ENCODE results near the gene BCL11B.

The BCL11B gene

GRCh38 chr14:99177046-99177655 is 94.8 kb downstream of the BCL11B start:
- no peak for DNase-seq

DNA sequence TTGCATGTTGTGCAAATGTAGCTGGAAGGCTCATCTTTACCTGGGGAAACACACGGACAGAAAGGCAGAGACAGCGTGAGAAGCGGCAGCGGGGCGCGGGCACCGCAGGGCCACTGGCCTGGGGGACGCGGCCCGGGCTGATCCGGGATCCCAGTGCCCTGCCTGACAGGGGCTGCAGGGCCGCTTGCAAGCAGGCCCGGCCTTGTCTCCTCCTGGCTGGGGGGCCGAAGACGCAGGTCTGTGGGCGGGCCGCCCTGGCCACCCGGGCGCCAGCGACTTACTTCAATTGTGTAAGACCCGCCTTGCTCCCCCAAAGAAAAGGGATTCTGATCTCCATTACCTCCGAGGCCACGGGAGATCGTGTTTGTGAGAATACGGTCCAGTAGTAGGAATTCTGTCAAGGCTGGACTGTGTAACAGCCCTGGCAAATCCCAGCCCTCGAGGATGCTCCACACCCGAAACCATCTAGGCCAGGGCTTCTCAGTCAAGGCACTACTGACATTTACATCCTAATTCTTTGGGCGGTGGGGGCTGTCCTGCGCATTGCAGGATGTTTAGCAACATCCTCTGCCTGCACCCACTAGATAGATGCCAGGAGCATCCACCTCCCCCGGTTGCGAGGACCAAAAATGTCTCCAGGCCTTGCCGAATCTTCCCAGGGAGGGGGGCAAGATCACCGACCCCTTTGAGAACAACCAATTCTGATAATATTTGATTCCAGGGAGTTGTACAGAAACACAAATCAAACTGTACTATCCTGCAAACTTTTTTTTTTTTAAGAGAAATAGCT is 95.6 kb downstream of the BCL11B start:
- DNase-seq, result no peak

GRCh38 chr14:99175331-99176155 is 96.5 kb downstream of the BCL11B start:
- no peak for DNase-seq

DNA sequence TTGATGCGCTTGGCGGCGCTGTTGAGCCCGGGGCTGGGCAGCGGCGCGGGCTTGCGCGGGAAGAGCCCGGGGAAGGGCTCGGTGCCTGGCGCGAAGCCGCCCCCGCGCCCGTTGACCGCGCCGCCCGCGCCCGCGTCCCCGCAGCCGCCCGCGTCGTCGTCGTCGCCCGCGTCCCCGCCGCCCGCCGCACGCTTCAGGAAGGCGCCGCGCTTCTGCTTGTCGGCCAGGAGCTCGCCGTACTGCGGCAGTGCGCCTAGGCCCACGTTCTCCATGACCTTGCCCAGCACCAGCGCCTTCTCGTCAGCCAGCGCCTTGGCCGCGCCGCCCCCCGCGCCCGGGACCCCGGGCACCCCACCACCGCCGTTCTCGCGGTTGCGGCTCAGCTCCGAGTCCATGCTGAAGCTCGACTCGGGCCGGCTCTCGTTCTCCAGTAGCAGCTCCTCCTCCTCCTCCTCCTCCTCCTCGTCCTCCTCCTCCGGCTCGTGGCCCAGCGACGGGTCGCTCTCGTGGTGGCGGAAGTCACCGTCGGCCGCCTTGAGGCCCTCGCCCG is 97.2 kb downstream of the BCL11B start:
- DNase-seq, result no peak

- DNase-seq, result no peak
Measured at GRCh38 chr14:99174081-99174769, 97.8 kb downstream of the BCL11B start.

DNA sequence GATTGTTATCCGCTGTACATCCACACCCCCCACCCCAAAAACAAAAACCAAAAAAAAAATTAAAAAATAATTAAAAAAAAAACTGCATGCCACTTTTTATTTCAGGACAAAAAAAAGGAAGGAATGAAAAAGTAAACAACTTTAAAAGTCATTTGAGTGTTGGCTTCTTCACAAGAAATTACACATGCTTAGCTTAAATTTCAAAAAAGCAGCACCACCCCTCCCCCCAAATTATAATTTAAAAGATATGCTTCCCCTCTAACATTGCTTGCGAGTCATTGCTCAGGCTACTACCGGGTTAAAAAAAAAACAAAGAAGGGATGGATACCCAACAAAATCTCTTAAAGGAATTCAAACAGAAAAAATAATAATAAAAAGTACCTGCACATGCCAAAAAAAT is 98.5 kb downstream of the BCL11B start:
- DNase-seq, result no peak

DNA sequence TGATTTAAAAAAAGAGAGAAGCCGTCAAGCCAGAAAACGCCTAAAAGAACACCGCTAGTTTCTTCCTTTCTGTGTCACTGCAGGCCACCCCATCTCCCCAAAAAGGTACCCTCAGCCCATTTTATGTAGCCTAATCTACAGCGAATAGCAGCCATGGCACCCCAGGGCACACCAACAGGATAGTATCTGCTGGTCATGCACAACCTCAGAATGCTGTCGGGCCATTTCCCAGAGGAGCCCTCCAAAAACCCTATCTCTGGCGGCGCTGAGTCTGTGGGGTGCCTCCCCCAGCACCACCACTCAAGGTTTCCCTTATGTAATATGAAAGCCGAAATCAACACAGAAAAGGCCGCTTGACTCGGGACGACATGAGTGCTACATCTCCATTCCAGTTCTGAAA is 98.9 kb downstream of the BCL11B start:
- DNase-seq, result no peak

GRCh38 chr14:99171396-99171795 is 100.6 kb downstream of the BCL11B start:
- DNase-seq, result no peak

- DNase-seq, result no peak
Measured at GRCh38 chr14:99169776-99170356, 102.1 kb downstream of the BCL11B start.

GRCh38 chr14:99168330-99168729 is 103.7 kb downstream of the BCL11B start:
- DNase-seq, result no peak

DNA sequence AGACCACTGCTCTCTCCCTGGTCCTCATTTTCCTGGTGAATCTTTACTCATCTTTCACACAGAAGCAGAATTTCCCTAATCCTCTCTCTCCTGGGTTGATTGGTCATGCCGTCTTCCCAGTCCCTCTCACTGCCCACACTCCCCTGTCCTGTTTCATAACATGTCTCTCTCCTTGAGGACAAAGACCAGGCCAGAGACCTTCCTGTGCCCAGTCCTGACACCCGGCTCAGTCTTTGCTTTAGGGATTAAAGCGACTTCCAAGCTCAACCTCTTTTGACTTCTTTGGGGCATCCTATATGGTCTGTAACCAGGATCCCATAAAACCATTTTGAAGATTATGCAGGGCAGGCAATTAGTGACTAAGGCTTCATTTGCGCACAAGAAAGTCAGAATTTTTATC is 105.5 kb downstream of the BCL11B start:
- DNase-seq, result no peak

- no peak for DNase-seq
Measured at GRCh38 chr14:99164712-99165111, 107.3 kb downstream of the BCL11B start.

GRCh38 chr14:99163446-99163845 is 108.6 kb downstream of the BCL11B start:
- no peak for DNase-seq

- no peak for DNase-seq
Measured at GRCh38 chr14:99159341-99160340, 112.4 kb downstream of the BCL11B start.

DNA sequence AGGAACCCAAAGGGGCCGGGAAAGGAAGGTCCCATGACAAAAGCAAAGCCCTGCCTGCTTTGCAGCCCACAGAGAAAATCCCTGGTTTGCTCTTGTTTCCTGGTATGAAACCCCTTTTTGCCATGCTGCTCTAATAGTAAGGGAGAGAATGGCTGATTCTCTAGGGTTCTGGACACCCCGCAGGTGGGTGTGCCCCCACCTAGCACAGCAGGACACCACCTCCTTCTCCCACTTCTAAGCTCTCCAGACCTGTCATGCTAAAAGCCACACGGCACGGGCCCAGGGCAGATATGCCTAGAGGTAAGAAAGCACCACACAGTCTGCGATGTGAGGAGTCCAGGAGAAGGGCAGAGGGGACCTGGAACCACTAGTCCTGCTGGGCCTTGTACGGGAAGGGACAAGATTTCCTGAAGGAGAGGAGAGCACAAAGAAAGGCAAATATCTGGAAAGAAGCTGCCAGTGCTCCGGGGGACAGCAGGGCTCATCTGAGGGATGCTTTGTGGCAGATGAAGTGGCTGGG is 113.3 kb downstream of the BCL11B start:
- no peak for DNase-seq

DNA sequence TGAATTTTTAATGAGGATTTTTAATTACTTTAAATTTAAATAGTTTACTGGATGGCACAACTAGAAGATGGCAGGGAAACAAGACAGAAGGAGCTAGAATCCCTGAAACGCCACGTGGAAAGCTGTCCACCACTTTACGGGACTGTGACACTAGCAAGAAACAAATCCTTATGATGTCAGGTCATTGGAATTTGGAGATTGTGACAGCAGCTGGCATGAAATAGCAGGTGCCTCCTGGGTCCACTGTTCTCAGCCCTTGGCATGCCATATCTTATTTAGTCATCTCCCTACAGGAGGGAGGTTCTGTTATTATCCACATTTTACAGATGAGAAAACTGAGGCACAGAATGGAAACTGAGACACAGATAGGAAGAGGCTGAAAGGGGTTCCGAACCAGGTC is 113.8 kb downstream of the BCL11B start:
- DNase-seq, result no peak

- DNase-seq, result no peak
Measured at GRCh38 chr14:99157676-99158075, 114.3 kb downstream of the BCL11B start.

GRCh38 chr14:99157246-99157645 is 114.8 kb downstream of the BCL11B start:
- DNase-seq, result no peak

DNA sequence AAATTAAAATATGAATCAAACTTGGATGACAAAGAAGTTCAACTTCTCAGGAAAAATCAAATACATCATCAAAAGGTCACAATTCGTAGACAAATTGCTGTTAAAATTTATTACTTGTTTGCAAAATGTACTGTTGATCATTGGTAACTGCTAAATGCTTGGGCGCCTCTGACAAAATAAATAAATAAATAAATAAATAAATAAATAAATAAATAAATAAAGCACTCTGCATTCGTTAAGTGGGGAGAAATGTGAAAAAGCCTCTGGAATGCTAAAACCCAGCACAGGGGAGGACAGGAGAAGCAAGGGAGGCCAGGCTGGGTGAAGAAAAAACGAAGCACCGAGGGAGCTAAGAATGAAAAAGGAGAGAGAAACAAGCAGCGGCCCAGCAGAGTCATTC is 115.2 kb downstream of the BCL11B start:
- no peak for DNase-seq

DNA sequence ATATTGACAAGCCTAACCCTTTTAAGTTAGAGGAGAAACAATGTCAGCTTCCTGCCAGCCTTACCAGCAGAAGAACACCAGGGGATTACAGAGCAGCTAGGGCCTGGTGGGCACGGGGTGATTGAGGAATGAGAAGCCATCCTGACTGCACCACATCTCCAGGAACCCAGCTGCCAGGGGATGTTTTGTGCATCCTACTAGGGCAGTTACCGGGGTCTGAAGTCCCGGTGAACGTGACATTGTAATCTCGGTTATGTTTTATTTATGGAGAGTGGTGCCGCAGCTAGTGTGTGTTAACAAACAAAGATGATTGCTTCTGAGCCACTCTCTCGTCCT is 115.9 kb downstream of the BCL11B start:
- no peak for DNase-seq
